GM18861 (cell line): ENCODE measurements around the gene WDR33.

Experiments
- ATAC-seq: cut with Tn5 transposase; IDR thresholded peaks from one replicate; pipeline ENCODE4 v1.9.1; 2021; ENCODE audit not compliant: unreplicated experiment

Gene WDR33

DNA sequence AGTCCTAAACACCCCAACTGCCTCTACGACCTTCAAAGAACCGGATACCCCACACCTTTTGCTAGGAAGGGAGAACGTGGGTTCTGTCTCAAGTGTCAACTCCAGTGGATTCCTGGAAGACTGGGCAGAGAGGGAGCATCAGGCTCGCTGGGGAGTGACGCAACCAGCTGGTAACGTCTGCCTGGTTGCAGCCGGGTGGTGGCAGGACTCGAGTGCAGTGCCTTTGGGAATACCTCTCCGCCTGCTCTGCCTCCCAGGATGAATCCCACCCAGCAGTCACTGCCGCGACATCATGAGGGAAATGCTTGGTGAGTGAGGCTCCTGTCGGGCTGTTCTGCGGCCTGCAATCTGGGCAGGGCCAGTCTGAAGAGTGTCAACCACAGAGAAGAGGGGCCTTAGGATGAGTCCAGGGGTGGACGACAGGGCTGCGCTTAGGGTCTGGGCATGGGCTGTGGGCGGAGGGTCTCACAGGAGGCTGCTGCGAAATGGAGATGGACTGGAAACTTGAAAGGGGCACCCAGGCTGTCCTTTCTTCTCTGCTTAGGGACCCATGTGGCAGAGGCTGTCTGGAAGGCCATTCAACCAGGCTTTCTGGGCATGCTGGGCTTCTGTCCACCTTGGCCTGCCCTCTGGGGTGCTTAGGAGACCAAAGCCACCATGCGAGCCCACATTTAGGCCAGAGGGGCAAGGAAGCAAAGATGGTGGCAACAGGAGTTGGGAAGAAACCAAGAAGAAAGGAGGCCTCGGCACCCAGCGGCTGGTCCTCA lies 152.1 kb downstream of the WDR33 start:
- no peak for ATAC-seq

DNA sequence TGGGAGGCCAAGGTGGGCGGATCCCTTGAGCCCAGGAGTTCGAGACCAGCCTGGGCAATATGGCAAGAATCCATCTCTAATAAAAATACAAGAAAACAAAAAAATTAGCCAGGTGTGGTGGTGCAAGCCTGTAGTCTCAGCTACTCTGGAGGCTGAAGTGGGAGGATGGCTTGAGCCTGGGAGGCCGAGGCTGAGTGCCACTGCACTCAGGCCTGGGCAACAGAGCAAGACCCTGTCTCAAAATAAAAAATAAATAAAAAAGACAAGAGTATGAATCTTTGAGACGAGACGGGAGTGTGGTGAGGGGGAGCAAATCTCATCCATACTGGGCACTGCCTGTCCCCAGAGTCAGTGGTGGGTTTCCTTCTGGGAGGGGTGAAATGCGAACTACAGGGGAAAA lies 152.8 kb downstream of the WDR33 start:
- no peak for ATAC-seq

- ATAC-seq: no peak
Observed at GRCh38 chr2:127657232-127657595, 153.8 kb downstream of the WDR33 start.

DNA sequence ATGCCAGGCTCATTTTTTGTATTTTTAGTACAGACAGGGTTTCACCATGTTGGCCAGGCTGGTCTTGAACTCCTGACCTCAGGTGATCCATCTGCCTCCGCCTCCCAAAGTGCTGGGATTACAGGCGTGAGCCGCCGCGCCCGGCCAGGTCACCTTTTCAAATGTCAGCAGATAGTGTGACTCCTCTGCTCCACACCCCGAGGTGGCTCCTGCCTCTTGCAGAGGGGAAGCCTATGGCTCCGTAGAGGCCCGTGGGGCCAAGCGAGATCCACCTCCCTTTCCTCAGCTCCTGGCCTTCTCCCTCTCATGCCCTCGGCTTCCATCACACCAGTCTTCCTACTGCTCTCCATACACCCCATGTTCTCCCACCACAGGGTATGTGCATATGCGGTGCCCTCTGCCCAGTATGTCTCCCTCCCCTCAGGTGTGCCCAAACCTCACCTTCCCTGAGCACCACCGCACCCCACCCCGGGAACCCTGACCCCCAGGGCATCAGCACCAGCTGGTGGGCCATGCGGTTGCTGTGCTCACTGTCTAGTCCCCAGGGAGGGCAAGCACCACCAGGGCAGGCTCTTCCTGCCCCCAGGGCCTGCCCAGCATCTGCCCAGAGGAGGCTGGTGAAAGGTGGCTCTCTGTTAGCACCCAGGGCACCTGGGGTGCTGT lies 154.3 kb downstream of the WDR33 start:
- no peak for ATAC-seq

DNA sequence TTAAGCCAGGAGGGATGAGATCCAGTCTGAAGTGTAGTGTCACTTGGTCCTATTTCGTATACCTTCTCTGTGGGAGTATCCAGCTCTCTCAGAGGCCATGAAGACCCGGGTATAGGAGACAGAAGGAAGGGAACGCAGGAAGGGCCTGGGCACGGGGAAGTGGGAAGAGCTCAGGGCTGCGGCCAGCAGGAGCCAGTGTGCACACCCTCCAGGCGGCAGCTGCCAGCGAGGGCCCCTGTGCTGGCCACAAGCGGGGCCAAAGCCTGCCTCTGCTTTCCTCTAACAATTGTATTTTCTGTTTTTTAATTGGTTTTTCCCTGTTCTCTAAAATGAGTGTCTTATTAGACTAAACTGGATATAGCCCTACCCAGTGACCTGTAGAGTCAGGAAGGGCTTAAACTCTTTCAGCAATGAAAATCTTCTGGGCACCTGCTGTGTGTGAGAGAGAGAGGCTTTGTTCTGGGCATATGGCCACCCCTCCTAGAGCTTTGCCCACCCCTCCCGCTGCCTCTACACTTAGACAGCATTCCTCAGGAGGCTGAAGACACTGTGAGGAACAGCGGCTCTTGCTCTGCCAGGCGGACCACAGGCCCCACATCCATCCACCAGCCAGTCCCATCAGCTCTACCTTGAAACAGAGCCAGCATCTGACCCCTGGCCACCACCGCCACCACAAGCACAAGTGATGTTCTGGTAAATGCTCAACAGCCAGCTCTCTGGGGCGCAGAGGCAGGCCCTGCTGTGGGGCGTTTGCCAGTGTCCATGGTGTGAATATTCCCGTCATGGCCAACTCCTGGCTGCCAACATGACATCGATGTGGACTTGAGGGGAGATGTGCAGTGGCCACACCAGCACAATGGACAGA lies 155.5 kb downstream of the WDR33 start:
- ATAC-seq: no peak

GRCh38 chr2:127654838-127655175 lies 156.2 kb downstream of the WDR33 start:
- ATAC-seq: no peak

DNA sequence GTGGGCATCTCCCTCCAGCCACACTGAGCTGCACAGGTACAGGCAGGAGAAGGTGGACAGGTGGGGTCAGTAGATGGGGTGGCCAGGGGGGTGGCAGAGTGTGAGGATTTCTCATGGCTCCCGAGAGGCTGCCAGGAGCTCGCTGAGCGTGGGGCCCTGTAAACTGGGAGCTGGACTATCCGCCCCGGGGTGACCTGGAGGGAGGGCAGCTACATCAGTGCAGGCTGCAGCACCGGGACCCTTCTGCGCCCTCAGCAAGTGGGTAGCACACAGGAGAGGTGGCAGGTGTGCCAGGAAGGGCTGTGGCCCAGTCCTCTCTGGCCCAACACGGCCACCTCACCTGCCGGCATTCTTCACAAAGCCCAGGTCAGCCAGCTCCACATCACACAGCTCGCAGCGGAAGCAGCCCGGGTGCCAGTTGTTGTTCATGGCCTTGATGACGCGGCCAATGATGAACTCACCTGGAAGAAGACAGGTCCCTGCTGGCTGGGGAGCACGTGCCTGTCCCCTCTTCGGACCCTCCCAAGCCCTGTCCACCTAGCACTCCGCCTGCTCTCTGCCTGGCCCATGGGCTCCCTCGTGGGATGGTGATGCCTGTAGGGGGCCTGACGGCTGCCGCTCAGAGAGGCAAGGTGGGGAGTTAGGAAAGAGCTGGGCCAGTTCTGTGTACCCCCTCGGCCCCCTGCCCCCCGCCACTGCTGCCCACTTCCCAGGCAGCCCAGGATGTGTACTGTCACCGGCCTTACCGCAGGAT lies 156.7 kb downstream of the WDR33 start:
- no peak for ATAC-seq

DNA sequence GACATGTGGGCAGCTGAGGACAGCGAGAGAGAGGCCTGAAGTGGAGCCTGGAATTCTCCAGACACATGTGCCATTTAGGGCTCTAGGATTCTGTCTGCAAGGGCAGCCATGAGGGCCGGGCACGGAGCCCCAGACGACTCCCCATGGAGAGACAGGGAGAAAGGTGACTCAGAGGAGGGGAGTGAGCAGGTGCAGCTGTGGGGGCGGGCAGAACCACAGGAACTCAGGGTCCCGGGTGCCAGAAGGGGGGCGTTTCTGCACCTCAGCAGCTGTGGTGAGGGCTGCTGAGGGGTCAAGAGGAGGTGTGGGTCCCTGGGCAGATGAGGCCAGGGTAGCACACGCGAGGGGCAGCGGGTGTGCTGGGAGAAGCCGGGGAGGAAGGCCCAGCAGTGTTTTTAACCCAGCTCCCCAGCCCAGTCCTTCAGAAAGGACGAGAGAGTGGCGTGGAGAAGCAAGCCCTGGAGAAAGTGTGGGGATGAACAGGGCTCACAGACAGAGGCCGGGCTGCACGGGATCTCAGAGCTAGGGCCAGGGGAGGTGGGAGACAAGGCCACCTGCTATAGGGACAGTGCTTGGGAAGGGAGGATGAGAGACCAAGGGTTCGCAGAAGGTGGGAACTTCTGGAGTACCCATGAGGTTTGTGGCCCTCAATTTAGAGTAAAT lies 157.4 kb downstream of the WDR33 start:
- no peak for ATAC-seq

DNA sequence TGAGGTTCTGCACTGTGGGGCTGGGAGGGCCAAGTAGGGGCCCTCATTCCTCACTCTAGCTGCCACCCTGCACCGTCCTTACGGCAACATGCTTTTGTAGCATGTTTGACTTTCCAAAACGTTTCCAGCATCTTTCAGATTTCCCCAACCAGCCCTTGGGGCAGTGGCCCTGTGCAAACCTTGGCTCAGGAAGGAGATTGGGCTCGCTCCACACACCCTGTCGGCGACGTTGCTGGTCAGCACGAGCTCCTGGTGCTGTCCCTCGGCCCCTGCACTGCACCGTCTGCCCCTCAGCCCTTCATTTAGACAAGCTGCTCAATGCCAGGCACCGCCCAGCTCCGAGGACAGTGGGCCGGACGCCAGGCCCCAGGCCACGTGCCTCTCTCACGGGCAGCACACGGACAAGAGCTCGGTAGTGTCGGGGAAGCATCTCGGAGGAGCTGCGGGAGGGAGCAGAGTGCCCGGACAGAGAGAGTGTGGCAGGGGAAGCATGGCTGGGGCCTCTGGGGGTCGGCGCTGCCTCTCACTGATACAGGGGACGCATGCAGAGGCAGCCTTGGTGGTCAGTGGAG lies 158.1 kb downstream of the WDR33 start:
- ATAC-seq: no peak

GRCh38 chr2:127651971-127652550 lies 158.9 kb downstream of the WDR33 start:
- ATAC-seq: no peak

DNA sequence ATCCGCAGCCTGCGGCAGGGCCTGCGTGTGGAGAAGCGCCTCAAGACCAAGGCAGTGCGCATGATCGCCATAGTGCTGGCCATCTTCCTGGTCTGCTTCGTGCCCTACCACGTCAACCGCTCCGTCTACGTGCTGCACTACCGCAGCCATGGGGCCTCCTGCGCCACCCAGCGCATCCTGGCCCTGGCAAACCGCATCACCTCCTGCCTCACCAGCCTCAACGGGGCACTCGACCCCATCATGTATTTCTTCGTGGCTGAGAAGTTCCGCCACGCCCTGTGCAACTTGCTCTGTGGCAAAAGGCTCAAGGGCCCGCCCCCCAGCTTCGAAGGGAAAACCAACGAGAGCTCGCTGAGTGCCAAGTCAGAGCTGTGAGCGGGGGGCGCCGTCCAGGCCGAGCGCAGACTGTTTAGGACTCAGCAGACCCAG lies 159.6 kb downstream of the WDR33 start:
- no peak for ATAC-seq
